ENCODE results near the gene METTL8. TPM values are rescaled to one million over a fixed set of nuclear protein-coding genes. Genes with fewer than 3 reads are reported as not detected.

The METTL8 gene
- polyA plus RNA-seq, 3 donors: 3.3 to 9.8 (median 6.9) TPM

DNA sequence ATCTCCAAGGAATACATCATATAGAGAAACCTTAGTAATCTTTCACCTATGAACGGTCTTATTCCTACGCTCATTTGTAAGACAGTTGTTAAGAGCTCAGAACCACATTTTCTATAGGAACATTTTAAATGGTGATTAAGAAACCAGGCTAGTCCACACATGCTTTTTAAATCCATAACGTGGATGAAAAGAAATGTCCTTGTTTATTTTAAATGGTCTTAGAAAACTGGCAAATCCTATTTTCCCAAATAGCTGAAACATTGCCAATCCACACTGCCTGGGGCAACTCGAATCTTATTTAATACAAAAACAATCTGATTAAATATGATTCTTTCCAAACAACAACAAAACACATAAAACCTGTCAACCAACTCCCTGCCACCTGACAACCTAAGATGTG, 23.7 kb downstream of the METTL8 start:
- no peaks in the 10 kb centered on the region for H3K79me2 ChIP-seq (ENCODE audit: insufficient read depth, low read length)
- no peaks in the 10 kb centered on the region for H3K36me3 Mint-ChIP-seq
- 100% methylated on average over 1 of the region's 4 CpGs for WGBS (ENCODE audit: insufficient coverage)
- no peak for DNase-seq
- H3K4me1 ChIP-seq (ENCODE audit: control insufficient read depth in 1 of 2, insufficient read depth in 2 of 2, low read length in 2 of 2): peaks cover 0 to 3% of the 10 kb centered on the region in 2 donors
- no peaks in the 10 kb centered on the region for H3K27me3 Mint-ChIP-seq (ENCODE audit: low read depth in 3 of 3)
- no peak overlapping the region for H3K4me3 Mint-ChIP-seq
- H3K9me3 ChIP-seq (replicated peaks in 1 of 2; ENCODE audit: control insufficient read depth in 1 of 2, insufficient read depth in 1 of 2, low read length in 2 of 2): no peaks in the 10 kb centered on the region
- no peak overlapping the region for H3K9ac ChIP-seq (ENCODE audit: insufficient read depth, low read length, poor library complexity, severe bottlenecking)
- H3K9me3 Mint-ChIP-seq: no peaks in the 10 kb centered on the region
- H3K27ac ChIP-seq (ENCODE audit: low read depth in 1 of 2, low read length in 2 of 2): no peak overlapping the region
- TF ChIP-seq, protein P1, sequence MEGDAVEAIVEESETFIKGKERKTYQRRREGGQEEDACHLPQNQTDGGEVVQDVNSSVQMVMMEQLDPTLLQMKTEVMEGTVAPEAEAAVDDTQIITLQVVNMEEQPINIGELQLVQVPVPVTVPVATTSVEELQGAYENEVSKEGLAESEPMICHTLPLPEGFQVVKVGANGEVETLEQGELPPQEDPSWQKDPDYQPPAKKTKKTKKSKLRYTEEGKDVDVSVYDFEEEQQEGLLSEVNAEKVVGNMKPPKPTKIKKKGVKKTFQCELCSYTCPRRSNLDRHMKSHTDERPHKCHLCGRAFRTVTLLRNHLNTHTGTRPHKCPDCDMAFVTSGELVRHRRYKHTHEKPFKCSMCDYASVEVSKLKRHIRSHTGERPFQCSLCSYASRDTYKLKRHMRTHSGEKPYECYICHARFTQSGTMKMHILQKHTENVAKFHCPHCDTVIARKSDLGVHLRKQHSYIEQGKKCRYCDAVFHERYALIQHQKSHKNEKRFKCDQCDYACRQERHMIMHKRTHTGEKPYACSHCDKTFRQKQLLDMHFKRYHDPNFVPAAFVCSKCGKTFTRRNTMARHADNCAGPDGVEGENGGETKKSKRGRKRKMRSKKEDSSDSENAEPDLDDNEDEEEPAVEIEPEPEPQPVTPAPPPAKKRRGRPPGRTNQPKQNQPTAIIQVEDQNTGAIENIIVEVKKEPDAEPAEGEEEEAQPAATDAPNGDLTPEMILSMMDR (IDR thresholded peaks at IDR 0.05): no peak
- no peak overlapping the region for H2AFZ ChIP-seq (ENCODE audit: insufficient read depth, low read depth, low read length, poor library complexity, severe bottlenecking)
- intact Hi-C loops (cut with micrococcal nuclease): loop anchor here in 1 of 2 donors (10.0 kb wide), 1 partner anchor 435 kb away; no protein-coding TSS in a partner anchor
- H3K27me3 ChIP-seq (ENCODE audit: control insufficient read depth in 2 of 2, insufficient read depth in 2 of 2, low read length in 2 of 2): no peaks in the 10 kb centered on the region
- H4K20me1 ChIP-seq (ENCODE audit: insufficient read depth, low read length): no peaks in the 10 kb centered on the region
- no peak overlapping the region for H3K27ac Mint-ChIP-seq
- H3K4me1 Mint-ChIP-seq: peaks cover 15% of the 10 kb centered on the region
- no peak overlapping the region for H3K4me2 ChIP-seq (replicated peaks; ENCODE audit: extremely low read depth, low read length, poor library complexity, severe bottlenecking)
- H3K36me3 ChIP-seq (replicated peaks in 1 of 2; ENCODE audit: control insufficient read depth in 1 of 2, insufficient read depth in 2 of 2, low read length in 2 of 2): no peaks in the 10 kb centered on the region
- H3K4me3 ChIP-seq (replicated peaks in 1 of 3; ENCODE audit: low read depth in 2 of 3, low read length in 3 of 3): no peak overlapping the region

DNA sequence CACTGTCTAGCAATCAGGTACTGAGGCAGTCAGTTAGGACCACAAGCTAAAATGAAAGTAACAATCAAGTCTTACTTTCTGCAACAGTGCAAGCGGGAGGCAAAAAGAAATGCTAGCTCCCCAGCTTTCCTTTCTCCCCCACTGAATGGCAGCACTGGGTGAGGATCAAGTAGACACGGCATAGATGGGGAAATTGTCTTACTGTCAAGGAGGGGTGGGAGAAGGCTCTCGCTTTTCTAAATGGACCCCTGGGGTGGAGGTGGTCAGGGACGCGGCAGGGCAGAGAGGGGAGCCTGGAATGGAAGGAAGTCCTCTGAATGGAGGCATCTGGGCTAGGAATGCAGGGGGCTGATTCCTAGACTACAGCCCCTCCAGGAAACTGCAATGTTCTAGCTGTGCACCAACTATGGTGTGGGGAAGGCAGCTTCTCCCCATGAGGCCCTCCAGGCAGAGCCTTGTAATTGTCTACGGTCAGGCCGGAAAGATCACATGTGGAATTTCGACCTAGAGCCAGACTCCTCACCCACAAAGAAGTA, 24.3 kb downstream of the METTL8 start:
- Mint-ChIP-seq H3K4me1 (peaks cover 15% of the 10 kb centered on the region), H3K27me3 (ENCODE audit: low read depth in 3 of 3) (no peaks in the 10 kb centered on the region), H3K4me3 (peak overlapping the region; percentile 75 to 89), H3K9me3 (no peaks in the 10 kb centered on the region), H3K36me3 (no peaks in the 10 kb centered on the region), H3K27ac (peak overlapping the region in 4 of 7 donors; percentile 21 to 91 (median 66))
- Histone ChIP-seq H3K4me1 (ENCODE audit: control insufficient read depth in 1 of 2, insufficient read depth in 2 of 2, low read length in 2 of 2) (peaks cover 0 to 3% of the 10 kb centered on the region in 2 donors), H3K4me3 (replicated peaks in 1 of 3; ENCODE audit: low read depth in 2 of 3, low read length in 3 of 3) (peak overlapping the region in 1 of 3 experiments; percentile 49), H3K9ac (ENCODE audit: insufficient read depth, low read length, poor library complexity, severe bottlenecking) (no peak overlapping the region), H3K4me2 (replicated peaks; ENCODE audit: extremely low read depth, low read length, poor library complexity, severe bottlenecking) (peak overlapping the region; percentile 26), H3K27me3 (ENCODE audit: control insufficient read depth in 2 of 2, insufficient read depth in 2 of 2, low read length in 2 of 2) (no peaks in the 10 kb centered on the region), H3K79me2 (ENCODE audit: insufficient read depth, low read length) (no peaks in the 10 kb centered on the region), H3K9me3 (replicated peaks in 1 of 2; ENCODE audit: control insufficient read depth in 1 of 2, insufficient read depth in 1 of 2, low read length in 2 of 2) (no peaks in the 10 kb centered on the region), H3K36me3 (replicated peaks in 1 of 2; ENCODE audit: control insufficient read depth in 1 of 2, insufficient read depth in 2 of 2, low read length in 2 of 2) (no peaks in the 10 kb centered on the region), H4K20me1 (ENCODE audit: insufficient read depth, low read length) (no peaks in the 10 kb centered on the region), H3K27ac (ENCODE audit: low read depth in 1 of 2, low read length in 2 of 2) (no peak overlapping the region), H2AFZ (ENCODE audit: insufficient read depth, low read depth, low read length, poor library complexity, severe bottlenecking) (no peak overlapping the region)
- no peak for DNase-seq
- TF ChIP-seq, protein P1 (IDR thresholded peaks at IDR 0.05): no peak
- intact Hi-C loops (cut with micrococcal nuclease): no loop called here
- WGBS (ENCODE audit: insufficient coverage): 22% methylated on average over 3 of the region's 8 CpGs

All from CD14-positive monocyte (primary cell).